Measurements from ENCODE around the gene FLRT1.

Gene FLRT1

DNA sequence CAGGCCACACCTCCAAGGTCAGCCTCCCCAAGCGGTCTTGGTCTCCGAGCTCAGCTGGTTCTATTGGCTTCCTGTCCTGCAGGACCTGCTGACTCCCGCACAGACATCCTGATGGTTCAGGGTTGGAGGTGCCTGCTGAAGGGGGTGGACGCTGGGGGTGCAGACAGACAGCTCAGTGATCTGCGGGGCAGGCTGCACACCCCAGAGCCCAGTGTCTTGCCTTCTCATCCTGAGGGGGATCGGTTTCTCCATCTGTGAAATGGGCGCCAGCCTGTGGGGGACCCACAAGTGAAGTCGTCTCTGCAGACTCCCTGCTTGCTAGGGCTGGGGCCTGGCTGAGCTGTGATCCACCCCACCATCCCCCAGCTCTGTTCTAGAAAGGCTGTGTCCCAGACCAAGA lies 13.8 kb downstream of the FLRT1 start:
- DNase-seq = no peak

DNA sequence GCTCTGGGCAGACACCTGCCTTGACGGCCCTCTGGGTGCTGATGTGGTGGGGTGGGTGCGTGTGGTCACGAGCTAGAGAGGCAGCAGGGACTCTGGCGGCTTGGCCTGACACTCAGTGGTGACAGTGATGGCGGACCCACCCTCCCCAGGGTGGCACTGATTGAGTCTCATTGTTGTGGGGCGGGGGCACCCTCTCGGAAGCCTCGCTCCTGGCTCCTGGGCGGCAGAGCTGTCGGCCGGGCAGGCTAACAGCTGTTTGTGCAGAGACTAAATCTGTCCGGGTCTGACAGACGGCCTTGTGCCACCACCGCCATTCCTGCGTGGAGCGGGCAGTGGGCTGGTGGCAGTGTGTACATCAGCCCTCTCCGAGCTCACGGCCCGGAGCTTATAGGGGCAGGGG lies 15.6 kb downstream of the FLRT1 start:
- DNase-seq = no peak

DNA sequence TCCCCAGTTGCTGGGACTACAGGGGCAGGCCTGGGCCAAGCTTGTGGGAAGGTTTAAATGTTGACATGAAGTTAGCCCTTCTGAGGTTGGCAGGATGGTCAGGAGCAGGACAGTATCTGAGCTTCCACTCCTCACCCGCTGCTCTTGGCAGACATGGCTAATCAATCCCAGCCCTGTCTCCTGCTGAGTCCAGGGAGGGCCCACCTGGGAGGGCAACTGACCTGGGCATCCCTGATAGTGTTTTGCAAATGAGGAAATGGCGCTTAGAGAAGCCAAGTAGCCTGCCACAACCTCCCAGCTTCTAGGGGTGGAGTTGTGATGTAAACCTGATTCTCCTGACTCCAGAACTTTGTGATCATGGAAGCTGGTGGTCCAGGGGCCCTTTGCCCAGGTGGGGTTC lies 16.7 kb downstream of the FLRT1 start:
- no peak for DNase-seq

DNA sequence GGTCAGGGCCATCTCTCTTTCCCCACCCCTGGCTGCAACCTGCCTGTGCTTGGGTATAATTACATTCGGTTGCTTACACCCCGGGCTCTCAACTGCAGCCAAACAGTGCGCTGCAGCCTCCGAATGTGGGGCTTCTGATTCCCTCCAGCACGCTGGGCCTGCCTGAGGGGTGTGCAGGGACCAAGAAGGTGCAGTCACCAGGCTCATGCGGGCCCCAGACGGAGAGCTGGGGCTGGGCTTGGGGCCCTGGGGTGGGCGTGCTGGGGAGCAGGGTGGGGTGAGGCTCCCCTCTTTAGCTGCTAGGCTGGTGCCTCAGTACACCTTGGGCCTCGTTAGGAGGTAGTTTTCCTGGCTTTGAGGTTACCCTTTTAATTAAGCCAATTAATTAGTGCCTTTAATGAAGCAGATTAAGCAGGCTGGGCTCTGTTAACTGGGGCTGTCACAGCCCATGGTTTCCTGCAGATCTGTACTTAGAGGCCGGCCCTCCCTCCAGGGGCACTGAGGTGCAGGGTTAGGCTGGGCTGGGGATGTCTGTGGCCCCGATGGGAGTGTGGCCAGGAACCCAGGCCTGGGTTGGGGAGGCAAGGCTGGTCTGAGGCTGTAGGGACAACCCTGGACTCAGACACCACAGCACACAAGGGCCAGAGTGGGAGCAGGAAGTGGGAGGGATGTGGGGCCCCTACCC lies 17.3 kb downstream of the FLRT1 start:
- no peak for DNase-seq

DNA sequence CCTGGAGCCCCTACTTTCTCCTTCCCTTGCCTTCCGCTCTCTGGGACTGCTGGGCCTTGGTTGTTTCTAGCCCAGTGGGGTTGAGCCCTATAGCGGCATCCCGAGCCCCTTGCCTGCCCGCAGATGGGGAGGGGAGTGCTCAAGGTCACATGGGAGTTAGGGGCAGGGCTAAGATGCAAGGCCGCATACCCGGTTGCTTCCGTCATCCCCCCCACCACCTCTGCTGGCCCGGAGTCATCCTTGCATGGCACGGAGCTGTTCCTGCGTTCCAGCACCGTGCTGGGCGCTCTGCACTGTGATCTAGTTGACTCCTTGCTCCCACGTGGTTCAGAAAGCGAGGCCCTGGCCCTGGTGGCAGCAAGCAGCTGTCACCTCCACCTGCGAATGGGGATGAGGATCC lies 18.0 kb downstream of the FLRT1 start:
- DNase-seq = no peak

DNA sequence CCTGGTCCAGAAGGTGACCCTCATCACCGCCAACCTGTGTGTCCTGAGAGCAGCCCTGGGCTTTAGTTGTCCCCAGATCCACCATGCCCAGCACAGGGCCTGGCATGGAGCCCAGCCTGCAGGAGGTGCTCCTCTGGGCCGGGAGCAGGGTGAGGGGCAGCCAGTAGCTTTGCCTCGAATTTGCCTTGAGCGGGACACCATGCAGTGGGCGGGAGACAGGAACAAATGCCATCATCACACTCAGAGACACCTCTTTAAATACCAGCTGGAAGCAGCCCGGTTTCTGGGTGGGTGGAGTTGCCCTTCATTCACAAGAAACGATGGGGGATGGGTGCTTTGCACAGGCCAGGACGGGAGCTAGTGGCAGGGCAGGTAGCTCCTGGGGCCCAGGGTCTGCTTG lies 19.3 kb downstream of the FLRT1 start:
- DNase-seq = no peak

DNA sequence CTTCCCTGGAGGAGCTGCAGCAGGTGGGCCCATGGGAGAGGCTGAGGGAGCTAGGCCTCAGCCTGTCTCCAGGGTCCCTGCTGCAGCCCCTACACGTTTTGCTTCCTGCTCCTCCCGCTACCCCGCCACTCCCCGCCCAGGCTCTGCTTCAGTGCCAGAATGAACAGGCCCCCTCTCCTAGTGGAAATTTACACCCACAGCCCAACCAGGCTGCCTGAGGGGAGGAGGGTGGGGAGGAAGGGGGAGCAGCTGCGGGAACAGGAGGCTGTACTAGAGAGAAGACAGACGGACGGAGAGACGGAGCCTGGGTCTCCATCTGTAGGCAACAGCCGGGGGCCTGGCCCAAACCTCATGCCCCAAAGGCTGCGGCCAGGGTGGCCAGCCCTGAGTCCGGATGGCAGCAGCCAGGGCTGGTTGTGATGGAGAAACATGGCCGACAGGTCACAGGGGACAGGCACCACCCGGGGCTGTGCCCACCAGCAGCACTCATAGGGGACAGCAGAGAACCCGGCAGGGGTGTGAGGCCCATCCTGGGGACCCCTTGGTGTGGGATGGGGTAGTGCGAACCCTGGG lies 20.6 kb downstream of the FLRT1 start:
- peak; percentile 78 for DNase-seq

DNA sequence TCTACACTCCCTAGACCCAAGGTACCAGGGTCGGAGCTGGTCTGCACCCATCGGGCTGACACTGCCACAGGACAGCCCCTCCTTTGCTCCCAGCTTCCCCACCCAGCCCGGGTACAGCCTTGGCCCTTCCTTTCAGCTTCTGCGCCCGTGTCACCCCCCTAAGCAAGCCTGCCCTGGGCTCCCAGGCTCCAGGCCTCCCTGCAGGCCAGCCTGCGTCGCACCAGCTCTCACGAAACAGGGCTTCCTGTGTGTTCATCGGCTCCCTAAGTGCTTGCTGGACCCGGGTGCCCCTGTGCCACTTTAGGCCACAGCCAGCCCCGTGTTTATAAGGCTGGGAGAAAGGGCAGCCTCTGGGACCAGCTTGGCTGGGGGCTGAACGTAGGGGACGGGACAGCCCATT lies 21.1 kb downstream of the FLRT1 start:
- no peak for DNase-seq

DNA sequence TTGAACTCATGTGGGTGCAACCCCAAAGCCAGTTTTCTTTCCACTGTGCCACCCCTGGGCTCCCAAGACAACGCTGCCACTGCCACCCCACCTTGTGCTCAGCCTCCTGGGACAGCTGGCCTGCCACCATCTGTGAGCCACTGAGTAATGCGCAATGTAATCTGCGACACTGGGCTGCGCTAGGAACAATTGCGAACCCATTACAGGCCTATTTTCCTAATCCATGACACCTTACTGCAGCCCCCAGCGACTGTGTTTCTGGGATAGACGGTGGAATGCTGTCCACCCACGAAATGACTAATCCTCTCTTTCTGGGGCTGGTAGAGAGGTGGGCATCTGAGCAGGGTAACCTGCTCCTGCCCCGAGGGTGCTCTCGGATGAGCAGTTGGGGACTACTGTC lies 22.2 kb downstream of the FLRT1 start:
- peak; percentile 38 for DNase-seq

DNA sequence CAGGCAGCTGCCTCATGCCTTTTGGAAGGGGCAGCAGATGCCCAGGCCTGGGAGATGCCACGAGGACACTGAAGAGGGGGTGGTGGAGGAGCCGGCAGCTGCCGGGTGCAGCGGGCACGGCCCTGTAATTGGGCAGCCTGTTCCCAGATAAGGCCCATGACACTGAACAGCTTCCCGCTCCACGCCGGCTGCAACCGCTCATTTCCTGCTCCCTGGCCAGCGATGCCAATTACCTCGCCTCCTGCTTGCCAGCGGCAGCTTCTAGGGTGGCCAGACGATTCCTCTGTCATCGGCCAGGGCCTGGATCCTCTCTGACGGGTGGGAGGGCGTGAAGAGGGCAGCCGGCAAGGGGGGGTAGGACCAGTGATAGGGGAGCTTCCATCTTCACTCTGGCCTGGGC lies 22.8 kb downstream of the FLRT1 start:
- DNase-seq = no peak

DNA sequence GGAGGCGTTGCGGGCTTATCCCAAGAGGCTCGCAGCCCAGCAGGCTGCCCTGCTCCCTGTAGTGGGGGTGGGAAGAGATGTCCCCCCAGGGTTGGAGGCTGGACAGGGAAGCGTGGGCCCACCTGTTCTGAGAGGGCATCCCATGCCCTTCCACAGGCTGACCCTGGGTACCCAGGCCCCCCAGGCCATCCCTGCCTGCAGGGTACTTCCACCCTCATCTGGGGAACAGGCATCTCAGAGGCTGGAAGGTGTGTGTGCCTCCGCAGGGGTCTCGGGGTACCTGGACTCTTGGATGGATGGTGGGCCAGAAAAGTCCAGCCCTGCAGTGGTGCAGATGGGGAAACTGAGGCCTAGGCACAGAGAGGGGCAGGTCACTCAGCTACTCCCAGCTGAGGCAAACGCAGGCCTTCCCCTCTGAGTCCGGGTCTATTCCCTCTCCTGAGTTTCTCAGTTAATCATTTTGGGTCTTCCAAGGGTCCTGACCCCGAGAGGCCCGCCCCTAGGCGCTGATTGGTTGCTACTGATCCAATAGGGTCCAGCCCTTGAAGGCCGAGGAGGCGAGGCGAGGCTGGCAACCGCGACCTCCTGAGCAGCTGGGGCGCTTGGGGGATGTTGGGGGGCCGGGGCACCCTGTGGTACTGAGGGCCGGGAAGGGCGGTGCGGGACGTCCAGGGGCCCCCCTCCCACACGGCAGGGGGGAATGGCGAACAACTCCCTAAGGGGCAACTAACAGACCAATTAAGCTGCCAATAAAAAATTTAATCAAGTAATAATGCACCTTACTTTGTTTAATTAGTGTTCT lies 23.8 kb downstream of the FLRT1 start:
- no peak for DNase-seq

DNA sequence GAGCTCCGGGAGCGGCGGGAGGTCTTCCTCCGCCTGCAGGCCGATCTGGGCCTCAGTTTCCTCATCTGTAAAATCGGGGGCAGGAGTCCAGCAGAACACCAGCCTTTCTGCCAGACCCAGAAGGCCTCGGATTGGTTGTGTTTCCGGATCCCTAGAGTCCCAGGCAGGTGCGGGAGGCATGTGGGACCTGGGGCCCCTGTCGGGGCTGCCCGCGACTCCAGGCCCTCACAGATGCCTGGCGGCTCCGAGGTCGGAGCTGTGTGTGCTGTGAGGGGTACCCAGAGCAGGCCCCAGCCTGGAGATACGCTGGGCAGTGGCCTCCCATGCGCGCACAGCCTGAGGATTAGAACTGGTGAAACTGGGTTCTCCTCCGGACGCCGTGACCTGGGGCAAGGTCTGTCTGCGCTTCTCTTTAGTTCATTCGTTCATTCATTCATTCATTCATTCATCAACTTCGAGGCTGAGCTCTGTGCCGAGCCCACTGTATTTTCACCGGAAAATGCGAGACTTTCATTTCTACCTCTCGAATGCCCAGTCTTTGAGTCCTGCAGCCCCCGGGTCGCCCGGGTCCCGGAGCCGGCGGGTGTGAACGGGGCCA lies 24.6 kb downstream of the FLRT1 start:
- DNase-seq = no peak

DNA sequence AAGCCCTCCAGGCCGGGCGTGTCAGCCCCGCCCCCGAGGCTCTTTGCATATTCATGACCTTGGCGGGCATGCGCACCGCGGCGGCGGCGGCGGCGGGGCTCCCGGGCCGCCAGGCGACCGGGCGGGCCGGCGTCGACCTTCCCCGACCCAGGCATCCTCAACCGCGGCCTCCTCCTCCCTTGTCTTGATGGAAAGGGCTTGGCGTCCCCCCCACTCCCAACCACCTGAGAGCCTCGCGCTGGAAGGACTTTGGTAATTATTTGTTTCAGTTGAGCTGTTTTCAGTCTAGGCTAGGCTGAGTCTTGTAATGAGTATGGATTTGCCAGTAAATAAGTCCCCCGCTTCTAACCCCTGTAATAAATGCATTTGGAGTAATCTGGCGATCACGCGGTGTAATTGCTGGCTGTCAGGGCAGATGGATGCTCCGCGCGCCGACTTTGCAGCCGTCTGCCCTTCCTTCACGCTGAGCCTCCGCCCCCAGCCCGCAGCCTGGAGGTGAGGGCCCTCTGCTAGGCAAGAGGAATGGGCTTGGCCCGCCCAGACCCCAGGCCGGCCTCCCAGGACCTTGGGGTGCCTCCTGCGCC lies 25.2 kb downstream of the FLRT1 start:
- peak; percentile 50 for DNase-seq

DNA sequence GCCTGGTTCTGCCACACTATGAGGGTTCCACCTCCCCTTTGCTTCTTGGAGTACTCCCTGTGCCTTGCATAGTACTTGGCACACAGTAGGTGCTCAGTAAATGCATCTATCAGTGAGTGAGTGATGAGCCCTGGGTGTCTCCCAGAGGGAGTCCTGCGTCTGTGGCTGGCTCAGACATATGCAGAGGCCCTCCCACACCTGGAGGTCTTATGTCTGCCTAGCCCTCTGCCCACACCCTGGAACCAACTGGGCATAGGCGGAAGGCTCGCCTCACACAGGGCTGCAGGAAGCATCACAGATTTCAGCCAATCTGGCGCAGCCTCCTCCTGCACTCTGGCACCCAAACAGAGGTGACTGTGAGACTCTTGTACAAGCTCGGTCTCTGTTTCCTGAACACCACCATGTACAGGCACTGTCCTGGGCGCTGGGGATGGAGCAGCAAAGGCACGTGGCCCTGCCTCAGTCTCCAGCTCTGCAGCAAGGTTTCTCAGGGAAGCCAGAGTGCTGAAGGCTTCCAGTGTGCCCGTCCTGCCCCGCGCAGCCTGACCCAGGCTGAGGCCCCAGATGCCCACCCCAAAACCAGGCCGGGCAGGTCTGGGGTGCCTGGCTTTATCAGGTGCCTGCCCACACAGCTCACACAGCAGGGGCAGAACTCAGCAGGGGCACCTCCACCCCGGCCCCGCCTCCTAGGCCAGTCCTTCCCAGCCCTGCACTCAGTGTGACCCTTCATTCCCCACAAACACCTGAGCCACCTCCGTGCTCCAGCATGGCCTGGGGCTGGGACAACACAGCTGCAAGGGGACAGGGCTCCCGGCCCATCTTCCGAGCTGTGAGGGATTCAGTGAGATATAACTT lies 26.7 kb downstream of the FLRT1 start:
- no peak for DNase-seq

DNA sequence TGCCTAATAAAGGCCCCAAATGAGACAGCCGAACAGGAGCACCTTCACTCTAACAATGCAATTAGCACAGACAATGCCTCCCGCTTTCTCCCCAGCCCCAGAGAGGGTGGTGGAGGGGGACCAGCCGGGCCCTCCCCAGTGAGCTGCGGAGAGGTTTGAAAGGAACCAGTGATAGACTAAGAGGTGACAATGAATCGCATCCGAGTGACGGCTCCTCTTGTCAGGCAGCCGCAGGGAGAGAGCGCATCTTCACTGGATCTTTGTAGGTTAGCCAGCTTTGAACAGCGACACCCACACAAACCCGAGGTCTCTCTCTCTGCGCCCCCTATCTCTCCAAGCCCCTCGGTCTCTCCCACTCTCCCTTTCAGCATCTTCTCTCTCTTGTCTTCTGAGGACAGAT lies 28.0 kb downstream of the FLRT1 start:
- DNase-seq = no peak

DNA sequence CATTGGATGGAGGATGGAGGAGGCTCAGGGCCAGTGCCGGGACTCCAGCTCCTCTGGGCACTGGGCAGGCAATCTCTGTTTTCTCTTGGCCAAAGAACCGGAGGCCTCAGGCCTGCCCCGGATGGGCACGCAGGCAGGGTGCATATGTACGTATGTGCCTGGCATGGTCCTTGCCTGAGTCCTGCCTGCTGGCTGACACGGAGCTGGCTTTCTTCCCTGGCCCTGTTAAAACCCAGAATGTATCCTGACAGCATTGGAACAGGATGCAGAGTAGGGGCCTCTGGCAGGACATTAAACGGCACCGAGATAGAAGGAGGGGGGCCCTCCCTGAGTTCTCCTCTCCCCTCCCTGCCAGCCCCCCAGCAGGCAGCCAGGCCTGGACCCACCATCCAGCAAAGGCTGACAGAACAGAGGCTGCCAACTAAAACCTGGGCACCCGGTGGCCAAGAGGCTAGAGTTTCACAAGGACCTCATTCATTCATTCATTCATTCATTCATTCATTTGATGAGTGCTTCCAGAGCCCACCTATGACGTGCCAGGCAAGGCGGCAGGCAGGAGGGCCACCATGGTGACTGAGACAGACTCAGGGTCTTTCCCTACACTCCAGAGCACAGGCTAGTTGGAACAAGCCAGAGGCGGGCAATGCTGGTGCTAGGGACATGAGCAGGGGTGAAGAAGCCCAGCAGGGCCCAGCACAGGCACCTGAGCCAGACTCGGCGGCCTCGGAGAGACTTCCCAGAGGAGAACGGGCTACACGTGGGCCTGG lies 28.8 kb downstream of the FLRT1 start:
- no peak for DNase-seq

DNA sequence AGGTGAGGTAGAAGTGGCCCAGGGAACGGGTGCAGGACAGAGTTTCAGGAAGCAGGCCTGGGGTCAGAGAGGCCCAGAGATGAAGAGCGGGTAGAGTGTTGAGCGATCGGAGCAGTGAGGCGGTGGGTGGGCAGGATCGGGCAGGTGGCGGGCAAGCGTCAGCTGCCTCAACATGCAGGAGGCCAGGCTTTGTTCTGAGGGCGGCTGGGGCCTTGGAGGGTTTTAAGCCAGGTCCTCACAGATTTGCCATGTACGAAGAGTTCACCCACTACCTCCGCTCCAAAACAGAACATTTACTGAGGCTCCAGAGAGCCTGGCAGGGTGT lies 29.4 kb downstream of the FLRT1 start:
- DNase-seq = no peak

DNA sequence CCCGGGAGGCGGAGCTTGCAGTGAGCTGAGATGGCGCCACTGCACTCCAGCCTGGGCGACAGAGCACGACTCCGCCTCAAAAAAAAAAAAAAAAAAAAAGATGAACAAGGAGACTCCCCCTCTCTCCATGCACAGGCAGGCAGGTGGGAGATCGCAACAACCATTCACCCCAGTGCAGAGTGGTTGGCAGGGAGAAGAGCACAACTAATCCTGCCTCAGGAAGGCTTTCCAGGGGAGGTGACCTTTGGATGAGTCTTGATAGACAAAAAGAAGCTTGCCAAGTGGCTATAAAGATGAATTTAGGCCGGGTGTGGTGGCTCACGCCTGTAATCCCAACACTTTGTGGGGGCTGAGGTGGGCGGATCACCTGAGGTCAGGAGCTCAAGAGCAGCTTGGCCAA lies 30.0 kb downstream of the FLRT1 start:
- DNase-seq = no peak

DNA sequence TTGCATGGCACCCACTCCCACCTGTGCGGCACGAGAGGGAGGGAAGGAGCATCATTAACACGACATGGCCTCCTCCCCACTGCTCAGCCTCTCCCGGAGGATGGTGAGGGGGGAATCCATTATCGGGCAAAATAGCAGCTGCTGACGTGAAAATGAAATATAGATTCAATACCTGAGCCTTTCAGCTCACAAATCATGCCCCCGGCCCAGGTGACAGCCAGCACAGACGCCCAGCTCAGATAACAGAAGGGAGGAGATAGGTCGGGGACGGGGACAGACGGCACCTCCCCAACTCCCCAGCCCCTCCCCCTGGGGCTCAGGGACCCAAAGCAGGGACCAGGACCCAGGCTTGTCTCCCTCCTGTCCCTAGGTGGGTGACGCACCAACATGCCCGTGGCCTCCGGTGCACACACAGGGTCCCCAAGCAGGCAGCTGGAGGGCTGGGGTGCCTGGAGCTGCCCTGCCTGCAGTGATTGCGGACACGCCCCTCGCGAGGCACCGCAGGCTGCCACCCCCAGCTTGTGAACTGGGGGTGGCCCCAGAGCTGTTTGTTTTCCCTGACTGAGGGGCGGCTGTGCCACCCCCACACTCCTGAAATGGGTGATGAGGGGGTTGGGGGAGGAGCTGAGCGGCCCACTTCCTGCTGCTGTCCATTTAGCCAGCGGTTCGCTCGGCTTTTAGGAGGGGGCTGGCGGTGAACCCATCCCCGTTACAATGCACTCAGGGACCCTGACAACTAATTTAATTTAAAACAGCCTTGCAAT lies 31.7 kb downstream of the FLRT1 start:
- DNase-seq = no peak

DNA sequence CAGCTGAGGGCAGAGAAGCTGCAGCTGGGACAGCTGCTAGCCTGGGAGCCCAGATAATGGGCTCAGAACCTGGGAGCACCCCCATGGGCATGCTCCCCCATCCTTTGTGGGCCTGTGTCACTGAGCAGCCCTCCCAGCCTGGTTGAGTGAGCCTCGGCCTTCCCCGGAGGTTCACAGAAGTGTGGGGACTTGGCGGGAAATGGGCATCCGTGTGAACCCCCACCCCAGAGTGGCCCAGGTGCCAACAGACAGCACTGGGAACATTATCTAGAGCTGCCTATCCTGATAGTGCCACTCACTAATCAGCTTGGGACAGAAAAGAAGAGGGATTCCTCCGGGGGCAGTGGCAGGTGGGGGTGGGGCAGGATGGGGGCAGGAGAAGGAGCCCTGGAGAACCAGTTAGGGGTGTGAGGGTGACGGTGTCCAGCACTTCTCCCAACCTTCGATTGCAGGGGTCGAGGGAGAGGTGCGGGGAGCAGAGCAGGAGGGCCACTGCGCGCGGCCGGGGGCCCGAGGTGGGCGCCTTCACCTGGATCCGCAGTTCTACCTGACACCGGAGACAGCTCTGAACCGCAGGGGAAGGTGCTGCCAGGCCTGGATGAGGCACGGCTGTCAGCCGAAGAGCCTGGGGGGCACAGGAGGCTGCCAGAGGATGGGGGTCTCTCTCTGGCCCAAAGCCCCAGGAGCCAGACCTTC lies 33.1 kb downstream of the FLRT1 start:
- no peak for DNase-seq
